ENCODE data around the gene ROGDI. TPM values are rescaled to one million over a fixed set of nuclear protein-coding genes. Genes with fewer than 3 reads are reported as not detected.

Gene ROGDI
- total RNA-seq, 1 donor from 2014 or later = 39.3 TPM

DNA sequence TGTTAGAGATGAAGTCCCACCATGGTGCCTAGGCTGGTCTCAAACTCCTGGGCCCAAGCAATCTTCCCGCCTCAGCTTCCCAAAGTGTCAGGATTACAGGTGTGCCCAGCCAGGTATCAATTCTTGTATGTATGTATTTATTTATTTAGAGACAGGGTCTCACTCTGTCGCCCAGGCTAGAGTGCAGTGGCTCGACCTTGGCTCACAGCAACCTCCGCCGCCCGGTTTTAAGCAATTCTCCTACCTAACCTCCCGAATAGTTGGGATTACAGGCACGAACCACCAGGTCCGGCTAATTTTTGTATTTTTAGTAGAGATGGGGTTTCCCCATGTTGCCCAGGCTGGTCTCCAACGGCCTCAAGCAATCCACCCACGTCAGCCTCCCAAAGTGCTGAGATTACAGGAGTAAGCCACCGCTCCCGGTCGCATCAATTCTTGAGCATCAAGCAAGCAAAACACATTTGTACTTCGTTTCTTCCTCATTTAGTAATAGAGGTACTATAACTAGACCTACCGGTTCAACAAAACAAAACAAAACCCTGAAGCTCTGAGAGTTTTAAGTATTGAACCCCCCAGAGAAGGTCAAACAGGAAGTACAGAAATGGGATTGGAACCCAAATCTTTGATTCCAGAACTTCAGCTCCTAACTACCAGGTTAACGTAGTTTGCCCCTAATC, 34.4 kb downstream of the ROGDI start:
- H3K4me1 Mint-ChIP-seq (ENCODE audit: unreplicated experiment) = peaks cover 22% of the 10 kb centered on the region
- H3K27ac Mint-ChIP-seq = peak overlapping the region; percentile 94
- DNase-seq (ENCODE audit: extremely low spot score, unreplicated experiment) = no peak
- no peaks in the 10 kb centered on the region for H3K9me3 Mint-ChIP-seq
- no peak for TF ChIP-seq CTCF (conservative IDR thresholded peaks at IDR 0.05)
- no peaks in the 10 kb centered on the region for H3K27me3 Mint-ChIP-seq
- peak overlapping the region; percentile 91 for H3K4me3 Mint-ChIP-seq
- no peaks in the 10 kb centered on the region for H3K36me3 Mint-ChIP-seq

GRCh38 chr16:4766875-4767628, 35.4 kb downstream of the ROGDI start, which contains the start of gene ZNF500:
ZNF500 (minus strand) TSS chr16:4767162; CDS start chr16:4765978, 1,184 bp downstream.
- Mint-ChIP-seq H3K27me3 (no peaks in the 10 kb centered on the region), H3K27ac (peak within 1 kb of the TSS; percentile 94), H3K4me1 (ENCODE audit: unreplicated experiment) (peaks cover 22% of the 10 kb centered on the region), H3K4me3 (peak within 1 kb of the TSS; percentile 91), H3K36me3 (no peaks in the 10 kb centered on the region), H3K9me3 (no peaks in the 10 kb centered on the region)
- DNase-seq (ENCODE audit: extremely low spot score, unreplicated experiment) = peak; percentile 98
- no peak for TF ChIP-seq CTCF (conservative IDR thresholded peaks at IDR 0.05)

- no peak for TF ChIP-seq CTCF (conservative IDR thresholded peaks at IDR 0.05)
- Mint-ChIP-seq H3K9me3 (no peaks in the 10 kb centered on the region), H3K27me3 (no peaks in the 10 kb centered on the region), H3K36me3 (no peaks in the 10 kb centered on the region), H3K4me1 (ENCODE audit: unreplicated experiment) (peaks cover 22% of the 10 kb centered on the region), H3K27ac (peak overlapping the region; percentile 79), H3K4me3 (peak overlapping the region; percentile 88)
- DNase-seq (ENCODE audit: extremely low spot score, unreplicated experiment) = no peak
These were observed 36.6 kb downstream of the ROGDI start for GRCh38 chr16:4765511-4766474.

DNA sequence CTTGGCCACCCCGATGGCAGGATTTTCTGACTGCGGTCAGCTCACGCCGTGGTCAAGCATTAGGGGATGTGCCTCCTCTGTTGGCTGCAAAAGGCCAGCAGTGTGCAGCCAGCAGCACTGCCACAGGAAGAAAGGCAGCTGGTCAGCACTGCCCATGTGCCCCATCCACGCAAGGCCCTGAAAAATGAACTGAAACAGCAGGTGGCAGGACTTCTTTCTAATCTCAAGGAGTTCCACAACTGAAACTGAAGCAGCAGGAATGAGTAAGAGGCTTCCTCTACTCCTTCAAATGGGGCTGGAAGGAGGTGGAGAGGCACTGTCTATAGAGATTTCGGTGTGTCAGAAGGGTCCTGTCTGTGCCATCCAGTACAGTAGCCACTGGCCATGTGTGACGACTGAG, 38.6 kb downstream of the ROGDI start:
- no peak overlapping the region for H3K4me3 Mint-ChIP-seq
- H3K27me3 Mint-ChIP-seq = no peaks in the 10 kb centered on the region
- peaks cover 16% of the 10 kb centered on the region for H3K4me1 Mint-ChIP-seq (ENCODE audit: unreplicated experiment)
- H3K9me3 Mint-ChIP-seq = no peaks in the 10 kb centered on the region
- peaks cover 4% of the 10 kb centered on the region for H3K36me3 Mint-ChIP-seq
- H3K27ac Mint-ChIP-seq = no peak overlapping the region
- no peak for TF ChIP-seq CTCF (conservative IDR thresholded peaks at IDR 0.05)
- DNase-seq (ENCODE audit: extremely low spot score, unreplicated experiment) = no peak

DNA sequence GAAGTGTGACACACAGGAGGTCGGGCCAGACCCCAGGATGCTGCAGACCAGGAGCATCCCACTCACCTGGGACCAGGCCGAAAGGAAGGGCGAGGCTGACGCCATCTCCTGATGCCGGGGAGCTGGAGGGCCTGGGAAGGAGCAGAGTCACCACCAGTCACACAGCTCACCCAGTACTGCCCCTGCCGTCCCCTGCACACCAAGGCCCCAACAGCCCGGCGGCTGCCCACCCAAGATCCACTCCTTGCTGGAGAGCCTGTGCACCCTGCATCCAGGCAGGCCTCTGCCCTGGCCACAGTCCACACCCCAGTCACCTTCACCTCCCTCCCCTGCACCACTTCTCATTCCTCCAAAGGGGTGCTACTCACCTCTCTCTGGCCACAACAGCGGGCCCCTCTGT, 40.2 kb downstream of the ROGDI start:
- TF ChIP-seq CTCF (conservative IDR thresholded peaks at IDR 0.05) = no peak
- no peak overlapping the region for H3K4me3 Mint-ChIP-seq
- no peaks in the 10 kb centered on the region for H3K9me3 Mint-ChIP-seq
- no peak overlapping the region for H3K27ac Mint-ChIP-seq
- H3K27me3 Mint-ChIP-seq = no peaks in the 10 kb centered on the region
- H3K4me1 Mint-ChIP-seq (ENCODE audit: unreplicated experiment) = peaks cover 9% of the 10 kb centered on the region
- no peak for DNase-seq (ENCODE audit: extremely low spot score, unreplicated experiment)
- H3K36me3 Mint-ChIP-seq = peaks cover 9% of the 10 kb centered on the region

Measured in type B pancreatic cell (in vitro differentiated cells).